ENCODE measurements around the gene ARL8A. TPM values are rescaled to one million over a fixed set of nuclear protein-coding genes. Genes with fewer than 3 reads are reported as not detected.
"Not testable (repeated sequence)": the region's sequence is repeated elsewhere in the genome, so short reads cannot be mapped to it uniquely, and the experiment has no call there.

The ARL8A gene
- 10 to 100 TPM; 39.7 to 42.0 TPM for total RNA-seq

DNA sequence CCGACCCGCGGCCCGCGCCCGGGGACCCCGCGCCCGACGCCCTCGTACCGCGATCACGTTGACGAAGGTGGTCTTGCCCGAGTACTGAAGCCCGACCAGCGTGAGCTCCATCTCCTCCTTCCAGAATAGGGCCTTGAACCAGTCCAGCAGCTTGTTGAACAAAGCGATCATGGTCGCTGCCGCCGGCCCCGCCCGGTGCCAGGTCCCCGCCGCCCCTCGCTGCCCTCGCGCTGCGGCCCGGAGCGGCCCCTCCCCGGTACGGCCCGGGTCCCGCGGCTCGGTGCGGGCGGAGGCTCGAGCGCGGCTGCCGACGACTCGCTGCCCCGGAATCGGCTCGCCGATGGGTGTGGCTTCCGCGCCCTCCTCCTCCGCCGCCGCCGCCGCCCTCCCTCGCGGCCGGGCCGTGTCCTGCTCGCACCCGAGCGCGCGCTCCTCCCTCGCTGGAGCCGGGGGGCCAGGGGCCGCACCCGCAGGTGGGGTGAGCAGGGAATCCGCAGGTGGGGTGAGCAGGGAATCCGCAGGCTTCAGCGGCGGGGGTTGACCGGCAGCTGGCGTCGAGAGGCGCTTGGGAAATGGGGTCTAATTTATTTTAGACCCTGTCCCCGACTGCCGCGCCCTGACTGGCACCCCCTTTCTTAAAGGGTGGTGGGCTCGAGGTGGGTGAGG lies at the start of gene ARL8A:
Gene ARL8A, minus strand, starts transcription at position 336 of the 666 bp plus-strand sequence. Its CDS starts 165 bp downstream, at position 171.
- peak within 1 kb of the TSS; percentile 98 for H3K4me3 Mint-ChIP-seq
- ChIA-PET POLR2A (interaction anchor here (1.1 to 8.4 kb wide), 2 partner anchors 15 to 21 kb away, joined by 3 to 103 read pairs; partner anchors contain the start of gene PTPN7), CTCF (interaction anchor here (1.5 to 6.4 kb wide), 4 partner anchors 10 to 248 kb away, joined by 3 to 39 read pairs (median 19); partner anchors contain the start of gene PTPN7)
- ATAC-seq (peak; percentile 85), DNase-seq (peak; percentile 74)
- H3K4me1 Mint-ChIP-seq (ENCODE audit: low read depth) = peaks cover 28% of the 10 kb centered on the region
- H3K27me3 Mint-ChIP-seq (ENCODE audit: low read depth) = no peaks in the 10 kb centered on the region
- H3K27ac Mint-ChIP-seq = peak within 1 kb of the TSS; percentile 94
- peaks cover 32% of the 10 kb centered on the region for H3K36me3 Mint-ChIP-seq (ENCODE audit: low read depth)
- H3K9me3 Mint-ChIP-seq (ENCODE audit: insufficient read depth) = no peaks in the 10 kb centered on the region

DNA sequence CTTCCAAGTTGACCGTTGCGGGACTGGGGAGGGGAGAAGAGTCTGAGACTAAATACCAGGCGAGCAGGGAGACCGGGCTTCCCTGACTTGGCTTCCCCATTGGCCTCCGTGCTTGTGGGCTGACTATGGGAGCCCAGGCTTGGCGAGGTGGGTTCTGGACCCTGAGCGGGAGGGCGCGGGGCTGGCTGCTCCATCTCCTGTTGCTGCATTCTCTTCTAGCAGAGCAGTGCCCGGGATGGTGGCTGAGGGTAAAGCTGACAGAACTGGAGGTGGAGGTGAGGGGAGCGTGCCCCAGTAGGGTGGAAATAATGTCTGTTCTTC lies 49.8 kb upstream of the ARL8A start:
- no peak overlapping the region for H3K4me3 Mint-ChIP-seq
- no peaks in the 10 kb centered on the region for H3K36me3 Mint-ChIP-seq (ENCODE audit: low read depth)
- peaks cover 34% of the 10 kb centered on the region for H3K27me3 Mint-ChIP-seq (ENCODE audit: low read depth)
- ATAC-seq = no peak
- no peak for DNase-seq
- CTCF ChIA-PET = interaction anchor here (1.3 to 2.6 kb wide), 7 partner anchors 8 to 126 kb away, joined by 3 to 28 read pairs (median 10); no protein-coding TSS in a partner anchor
- peaks cover 18% of the 10 kb centered on the region for H3K4me1 Mint-ChIP-seq (ENCODE audit: low read depth)
- no peaks in the 10 kb centered on the region for H3K9me3 Mint-ChIP-seq (ENCODE audit: insufficient read depth)
- POLR2A ChIA-PET = no interaction called here
- no peak overlapping the region for H3K27ac Mint-ChIP-seq

GRCh38 chr1:202193614-202194327 lies 49.2 kb upstream of the ARL8A start, which contains the start of gene LGR6:
TSS of gene LGR6 (plus strand) at chr1:202193799. CDS start at chr1:202193990, 191 bp downstream.
- ATAC-seq = peak; percentile 24

DNA sequence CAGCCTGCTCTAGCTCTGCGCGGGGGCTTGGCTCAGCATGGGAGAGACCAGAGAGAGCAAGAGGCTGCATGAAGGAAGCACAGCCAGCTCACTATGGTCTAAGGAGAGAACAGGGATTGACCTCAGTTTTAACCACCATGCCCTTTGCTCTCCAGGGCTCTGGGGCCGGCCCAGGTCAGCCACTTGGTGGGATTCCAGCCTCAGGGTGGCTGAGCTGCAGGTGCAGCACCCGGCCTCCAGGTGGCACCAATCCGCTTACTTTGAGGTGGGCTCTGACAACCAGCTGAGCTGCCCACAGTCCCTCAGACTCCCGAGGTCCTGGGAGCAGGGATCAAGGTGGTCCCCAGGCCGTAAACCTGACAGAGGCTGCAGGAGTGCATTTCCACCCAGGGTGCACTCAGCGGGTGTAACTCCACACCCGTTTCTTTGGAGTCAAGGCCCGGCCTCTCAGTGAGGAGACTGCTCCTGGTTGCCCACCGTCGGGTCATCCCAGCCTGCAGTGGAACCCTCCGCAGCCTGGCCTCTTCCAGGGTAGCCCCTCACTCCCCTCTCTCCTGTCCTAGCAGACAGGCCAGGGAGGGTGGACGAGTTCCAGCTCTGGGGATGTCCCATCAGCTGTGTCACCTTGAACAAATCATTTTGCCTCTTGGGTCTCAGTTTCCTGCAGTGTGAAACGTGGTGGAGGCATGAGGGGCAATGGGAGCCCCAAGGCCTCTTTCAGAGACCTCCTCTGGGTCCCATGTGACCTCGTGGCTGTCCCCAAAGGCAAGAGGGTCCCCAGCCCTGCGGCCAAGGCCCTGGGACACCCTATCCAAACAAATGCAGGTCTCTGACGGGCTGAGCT lies 48.5 kb upstream of the ARL8A start:
- Mint-ChIP-seq H3K27me3 (ENCODE audit: low read depth) (peaks cover 30% of the 10 kb centered on the region), H3K36me3 (ENCODE audit: low read depth) (no peaks in the 10 kb centered on the region), H3K4me3 (no peak overlapping the region), H3K9me3 (ENCODE audit: insufficient read depth) (no peaks in the 10 kb centered on the region), H3K4me1 (ENCODE audit: low read depth) (peaks cover 6% of the 10 kb centered on the region), H3K27ac (no peak overlapping the region)
- CTCF ChIA-PET = interaction anchor here (0.7 to 2.6 kb wide), 53 partner anchors 8 to 527 kb away, joined by 3 to 28 read pairs (median 4); partner anchors contain the start of genes PTPN7 and UBE2T
- ATAC-seq (peak; percentile 57), DNase-seq (peak; percentile 68)
- POLR2A ChIA-PET = interaction anchor here (1.2 kb wide), 1 partner anchor 121 kb away, joined by 3 read pairs; no protein-coding TSS in a partner anchor

More at GRCh38 chr1:202193614-202194327, 49.2 kb upstream of the ARL8A start, which contains the start of gene LGR6:
- ChIA-PET CTCF (interaction anchor here (0.9 to 2.6 kb wide), 31 partner anchors 9 to 526 kb away, joined by 3 to 28 read pairs (median 7); no protein-coding TSS in a partner anchor), POLR2A (no interaction called here)
- H3K4me3 Mint-ChIP-seq = no peak within 1 kb of the TSS
- H3K27me3 Mint-ChIP-seq (ENCODE audit: low read depth) = peaks cover 34% of the 10 kb centered on the region
- H3K4me1 Mint-ChIP-seq (ENCODE audit: low read depth) = peaks cover 13% of the 10 kb centered on the region
- no peak for DNase-seq
- no peaks in the 10 kb centered on the region for H3K9me3 Mint-ChIP-seq (ENCODE audit: insufficient read depth)
- no peaks in the 10 kb centered on the region for H3K36me3 Mint-ChIP-seq (ENCODE audit: low read depth)
- no peak within 1 kb of the TSS for H3K27ac Mint-ChIP-seq

DNA sequence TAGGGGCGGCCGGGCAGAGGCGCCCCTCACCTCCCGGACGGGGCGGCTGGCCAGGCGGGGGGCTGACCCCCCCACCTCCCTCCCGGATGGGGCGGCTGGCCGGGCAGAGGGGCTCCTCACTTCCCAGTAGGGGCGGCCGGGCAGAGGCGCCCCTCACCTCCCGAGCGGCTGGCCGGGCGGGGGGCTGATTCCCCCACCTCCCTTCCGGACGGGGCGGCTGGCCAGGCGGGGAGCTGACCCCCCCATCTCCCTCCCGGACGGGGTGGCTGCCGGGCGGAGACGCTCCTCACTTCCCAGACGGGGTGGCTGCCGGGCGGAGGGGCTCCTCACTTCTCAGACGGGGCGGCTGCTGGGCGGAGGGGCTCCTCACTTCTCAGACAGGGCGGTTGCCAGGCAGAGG lies 46.9 kb upstream of the ARL8A start:
- H3K4me1 Mint-ChIP-seq (ENCODE audit: low read depth); H3K9me3 Mint-ChIP-seq (ENCODE audit: insufficient read depth); CTCF ChIA-PET; H3K4me3 Mint-ChIP-seq; H3K36me3 Mint-ChIP-seq (ENCODE audit: low read depth); DNase-seq; ATAC-seq; H3K27ac Mint-ChIP-seq; POLR2A ChIA-PET: not testable (repeated sequence)
- peaks cover 24% of the 10 kb centered on the region for H3K27me3 Mint-ChIP-seq (ENCODE audit: low read depth)

DNA sequence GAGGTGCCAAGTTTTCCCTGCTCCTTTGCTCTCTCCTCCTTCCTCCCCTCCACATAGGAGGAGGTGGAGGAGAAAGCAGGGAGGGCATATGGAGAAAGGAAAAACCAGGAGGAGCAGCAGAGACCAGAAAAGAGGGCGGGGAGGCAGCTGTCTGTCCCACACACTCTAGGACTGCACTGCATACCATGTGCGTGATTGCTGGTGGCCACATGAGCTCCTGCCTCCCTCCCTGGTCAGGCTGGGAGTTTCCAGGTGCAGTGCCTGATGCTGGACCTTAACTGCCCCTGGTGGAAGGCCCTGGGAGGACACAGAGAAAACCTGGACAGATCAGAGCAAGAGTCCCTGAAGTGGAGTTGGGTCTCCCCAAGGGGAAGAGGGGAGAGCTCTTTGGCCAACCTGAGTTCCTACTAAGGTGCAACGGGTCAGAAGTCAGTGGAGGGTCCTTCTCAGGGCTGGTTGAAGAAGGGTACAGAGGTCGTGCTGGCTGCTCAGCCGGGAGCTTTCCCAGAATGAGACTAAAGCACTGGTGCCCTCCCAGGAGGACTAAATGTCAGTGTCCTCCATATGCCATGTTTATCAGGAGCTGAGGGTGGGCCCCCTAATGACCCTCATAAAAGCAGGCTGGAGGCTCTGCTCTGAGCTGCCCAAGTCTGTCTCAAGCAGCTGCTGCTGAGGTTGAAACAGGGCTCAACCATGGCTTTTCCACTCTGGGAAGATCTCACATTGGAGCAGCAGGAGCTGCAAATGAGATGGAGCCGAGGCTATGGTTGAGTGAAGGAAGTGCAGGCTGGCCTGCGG lies 45.6 kb upstream of the ARL8A start:
- no peak overlapping the region for H3K4me3 Mint-ChIP-seq
- peaks cover 8% of the 10 kb centered on the region for H3K4me1 Mint-ChIP-seq (ENCODE audit: low read depth)
- DNase-seq (no peak), ATAC-seq (no peak)
- H3K9me3 Mint-ChIP-seq (ENCODE audit: insufficient read depth) = no peaks in the 10 kb centered on the region
- H3K27ac Mint-ChIP-seq = no peak overlapping the region
- POLR2A ChIA-PET = no interaction called here
- H3K36me3 Mint-ChIP-seq (ENCODE audit: low read depth) = no peaks in the 10 kb centered on the region
- H3K27me3 Mint-ChIP-seq (ENCODE audit: low read depth) = peaks cover 13% of the 10 kb centered on the region
- CTCF ChIA-PET = interaction anchor here (0.7 to 5.3 kb wide), 20 partner anchors 9 to 150 kb away, joined by 3 to 40 read pairs (median 4); no protein-coding TSS in a partner anchor

DNA sequence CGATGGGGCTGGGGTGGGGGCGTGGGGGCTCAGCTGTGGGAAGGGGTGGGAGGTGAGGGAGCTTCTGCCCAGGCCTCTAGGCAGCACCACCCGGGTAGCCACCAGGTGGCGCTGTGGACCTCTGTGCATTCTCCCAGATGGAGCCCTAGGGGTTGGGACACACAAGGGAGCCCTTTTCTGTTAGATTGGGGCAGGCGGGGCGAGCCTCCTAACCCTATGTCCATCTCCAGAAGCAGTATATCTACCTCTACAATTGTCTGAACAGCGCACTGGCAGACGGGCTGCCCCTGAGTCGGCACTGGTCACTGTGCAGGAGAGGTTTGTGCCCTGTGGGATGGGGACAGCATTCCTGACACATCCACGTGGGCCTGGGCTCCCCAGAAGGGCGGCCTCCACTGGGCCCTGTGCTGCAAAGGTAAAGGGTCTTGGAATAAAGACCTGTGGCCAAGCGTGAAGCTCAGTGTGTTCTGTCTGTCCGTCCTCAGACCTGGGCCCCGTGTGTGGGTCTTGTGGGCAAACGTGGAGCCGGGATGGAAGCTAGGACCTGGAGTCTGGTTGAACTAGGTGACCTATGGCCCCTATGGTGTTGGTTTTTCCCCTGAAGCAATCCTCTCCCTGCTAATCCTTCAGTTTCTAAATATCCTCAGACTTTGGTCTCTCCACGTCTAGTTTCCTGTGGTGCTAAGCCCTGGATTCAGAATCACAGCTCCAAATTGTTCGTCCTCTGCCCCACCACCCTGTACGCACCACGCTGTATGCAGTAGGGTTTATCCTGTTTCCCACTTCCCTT lies 44.7 kb upstream of the ARL8A start:
- H3K4me1 Mint-ChIP-seq (ENCODE audit: low read depth) = peaks cover 15% of the 10 kb centered on the region
- no peak overlapping the region for H3K4me3 Mint-ChIP-seq
- no peaks in the 10 kb centered on the region for H3K9me3 Mint-ChIP-seq (ENCODE audit: insufficient read depth)
- peak; percentile 86 for DNase-seq
- CTCF ChIA-PET = interaction anchor here (0.6 to 5.3 kb wide), 26 partner anchors 8 to 539 kb away, joined by 3 to 40 read pairs (median 4); partner anchors contain the start of gene UBE2T
- ATAC-seq = peak; percentile 75
- no peaks in the 10 kb centered on the region for H3K36me3 Mint-ChIP-seq (ENCODE audit: low read depth)
- POLR2A ChIA-PET = no interaction called here
- no peak overlapping the region for H3K27ac Mint-ChIP-seq
- H3K27me3 Mint-ChIP-seq (ENCODE audit: low read depth) = peaks cover 4% of the 10 kb centered on the region

DNA sequence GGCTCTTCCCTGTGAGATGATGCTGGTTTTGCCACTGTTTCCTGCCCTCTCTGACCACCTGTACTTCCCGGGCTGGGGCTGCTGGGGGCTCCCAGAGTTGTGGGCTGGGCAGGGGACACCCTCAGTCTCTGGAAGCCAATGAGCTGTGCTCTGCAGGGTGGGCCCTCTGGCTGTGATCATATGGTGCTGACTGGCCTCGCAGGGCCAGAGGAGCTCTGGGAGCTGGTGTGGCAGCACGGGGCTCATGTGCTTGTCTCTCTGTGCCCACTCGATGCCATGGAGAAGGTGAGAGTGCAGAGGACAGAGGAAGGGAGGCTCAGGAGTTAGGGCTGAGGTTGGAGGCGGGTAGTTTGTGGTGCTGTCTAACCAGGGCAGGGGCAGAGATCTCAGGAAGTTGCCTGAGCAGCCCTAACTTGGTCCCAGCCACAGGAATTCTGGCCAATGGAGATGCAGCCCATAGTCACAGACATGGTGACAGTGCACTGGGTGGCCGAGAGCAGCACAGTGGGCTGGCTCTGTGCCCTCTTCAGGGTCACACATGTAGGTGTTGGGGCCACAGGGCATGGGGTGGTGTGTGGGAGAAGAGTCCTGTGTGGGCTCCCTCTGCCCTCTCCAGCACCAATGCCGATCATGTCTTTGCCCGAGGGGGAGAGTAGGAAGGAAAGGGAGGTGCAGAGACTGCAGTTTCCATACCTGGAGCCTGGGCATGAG lies 43.3 kb upstream of the ARL8A start:
- Mint-ChIP-seq H3K4me3 (no peak overlapping the region), H3K27me3 (ENCODE audit: low read depth) (no peaks in the 10 kb centered on the region), H3K4me1 (ENCODE audit: low read depth) (peaks cover 25% of the 10 kb centered on the region), H3K9me3 (ENCODE audit: insufficient read depth) (no peaks in the 10 kb centered on the region), H3K36me3 (ENCODE audit: low read depth) (no peaks in the 10 kb centered on the region), H3K27ac (no peak overlapping the region)
- no peak for ATAC-seq
- ChIA-PET POLR2A (interaction anchor here (0.6 to 0.7 kb wide), 2 partner anchors 27 to 36 kb away, joined by 3 to 4 read pairs; partner anchors contain the start of gene PTPN7), CTCF (interaction anchor here (0.9 to 5.3 kb wide), 7 partner anchors 9 to 147 kb away, joined by 4 to 40 read pairs (median 12); no protein-coding TSS in a partner anchor)
- DNase-seq = no peak

DNA sequence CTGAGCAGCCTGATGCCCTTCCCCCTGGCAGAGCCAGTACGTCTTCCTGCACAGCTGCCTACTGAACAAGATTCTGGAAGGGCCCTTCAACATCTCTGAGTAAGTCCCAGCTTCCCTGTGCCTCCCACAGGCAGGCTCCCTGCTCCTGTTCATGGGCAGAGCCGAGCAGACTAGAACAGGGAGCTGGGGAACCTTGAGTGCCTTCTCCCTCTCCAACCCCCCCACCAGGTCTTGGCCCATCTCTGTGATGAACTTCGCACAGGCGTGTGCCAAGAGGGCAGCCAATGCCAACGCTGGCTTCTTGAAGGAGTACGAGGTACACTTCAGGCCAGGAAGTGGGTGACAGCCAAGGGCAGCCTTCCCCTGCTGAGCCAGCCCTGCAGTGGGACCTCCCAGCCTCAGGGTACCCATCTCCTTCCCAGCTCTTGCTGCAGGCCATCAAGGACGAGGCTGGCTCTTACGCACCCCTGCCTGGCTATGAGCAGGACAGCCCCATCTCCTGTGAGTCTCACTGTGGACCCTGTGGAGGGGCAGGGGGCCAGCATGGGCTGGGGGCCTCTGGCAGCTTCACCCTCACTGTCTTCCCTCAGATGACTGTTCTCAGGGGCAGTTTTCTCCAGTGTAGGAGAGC lies 42.6 kb upstream of the ARL8A start:
- DNase-seq = no peak
- H3K4me1 Mint-ChIP-seq (ENCODE audit: low read depth) = peaks cover 25% of the 10 kb centered on the region
- POLR2A ChIA-PET = interaction anchor here (0.6 kb wide), 1 partner anchor 27 kb away, joined by 3 read pairs; the partner anchor contains the start of gene PTPN7
- H3K4me3 Mint-ChIP-seq = no peak overlapping the region
- CTCF ChIA-PET = interaction anchor here (0.7 to 5.3 kb wide), 6 partner anchors 14 to 128 kb away, joined by 3 to 40 read pairs (median 4); partner anchors contain the start of gene PTPN7
- no peaks in the 10 kb centered on the region for H3K27me3 Mint-ChIP-seq (ENCODE audit: low read depth)
- no peaks in the 10 kb centered on the region for H3K9me3 Mint-ChIP-seq (ENCODE audit: insufficient read depth)
- no peak overlapping the region for H3K27ac Mint-ChIP-seq
- H3K36me3 Mint-ChIP-seq (ENCODE audit: low read depth) = no peaks in the 10 kb centered on the region
- ATAC-seq = no peak

Measured in activated CD8-positive, alpha-beta T cell treated with anti-CD3 and anti-CD28 coated beads, Interleukin-2, amount 10 ng/mL, durations not matched to agents 7 days and 5 days (primary cell).